C4-2B (cell line): ENCODE measurements around the gene FUT9.

Source experiments
- CTCF ChIP-seq: fragments of 450-650 bp; conservative IDR thresholded peaks from 2 replicates; pipeline ENCODE4 v1.5.1; 2017; ENCODE audit warnings: mild to moderate bottlenecking
- ZFX ChIP-seq: fragments of 450-650 bp; IDR thresholded peaks from 2 replicates; pipeline ENCODE4 v1.6.1; 2017

GRCh38 chr6:96156425-96156824, 140.7 kb downstream of the FUT9 start:
- TF ChIP-seq CTCF: no peak
- TF ChIP-seq ZFX: no peak
